Lung (tissue), 12 donors: ENCODE data around the gene BCAS3. TPM values are rescaled to one million over a fixed set of nuclear protein-coding genes. Genes with fewer than 3 reads are reported as not detected.

Source experiments
- ATAC-seq: fragments of 200-7000 bp; cut with Tn5 transposase; one replicate; pipeline ENCODE4 v1.9.1; 2020; ENCODE audit warnings: moderate number of reproducible peaks; ENCODE audit not compliant: insufficient read depth, low FRiP score
- DNase-seq, 3 donors: peaks; one replicate each; pipeline ENCODE4 v3.0.0-alpha.2; 2013 to 2017
- H3K27ac ChIP-seq, 2 donors: one replicate each; pipeline ENCODE4 v1.5.1; 2013; ENCODE audit warnings: mild to moderate bottlenecking in 2 of 2, moderate library complexity in 2 of 2, control low read depth in 1 of 2, inconsistent platforms in 1 of 2, low read depth in 1 of 2, low read length in 1 of 2
- H3K27me3 ChIP-seq, 3 donors: one replicate each; pipeline ENCODE4 v1.5.1; 2013; ENCODE audit warnings: low read length in 2 of 3; ENCODE audit not compliant: control insufficient read depth in 3 of 3, insufficient read depth in 3 of 3
- H3K36me3 ChIP-seq, 4 donors: one replicate each; pipeline ENCODE4 v1.5.1; 2013; ENCODE audit warnings: low read length in 4 of 4, mild to moderate bottlenecking in 1 of 4, moderate library complexity in 1 of 4; ENCODE audit not compliant: control insufficient read depth in 4 of 4, insufficient read depth in 4 of 4
- H3K4me1 ChIP-seq, 5 donors: one replicate each; pipeline ENCODE4 v1.5.1; 2013; ENCODE audit warnings: low read length in 5 of 5, mild to moderate bottlenecking in 2 of 5, moderate library complexity in 1 of 5; ENCODE audit not compliant: control insufficient read depth in 5 of 5, insufficient read depth in 5 of 5
- H3K4me3 ChIP-seq: one replicate; pipeline ENCODE4 v1.5.1; 2013; ENCODE audit warnings: mild to moderate bottlenecking, control low read depth, moderate library complexity
- H3K9ac ChIP-seq, 2 donors: one replicate each; pipeline ENCODE4 v1.5.1; 2013; ENCODE audit warnings: low read length in 2 of 2, control low read depth in 1 of 2; ENCODE audit not compliant: insufficient read depth in 1 of 2
- H3K9me3 ChIP-seq, 4 donors: one replicate each; pipeline ENCODE4 v1.5.1; 2013; ENCODE audit warnings: low read length in 3 of 4, mild to moderate bottlenecking in 1 of 4, moderate library complexity in 1 of 4; ENCODE audit not compliant: control insufficient read depth in 4 of 4, insufficient read depth in 3 of 4
- CTCF ChIP-seq: IDR thresholded peaks from 2 replicates; pipeline ENCODE4 v1.5.1; 2012; ENCODE audit warnings: mild to moderate bottlenecking; ENCODE audit errors: control extremely low read depth, extremely low read depth
- WGBS, 2 donors: extraction: QIAGEN DNeasy Blood & Tissue Kit; methylation state at CpG; one replicate each; pipeline ENCODE4 v1.1.7; 2013; 5-methylcytosine and 5-hydroxymethylcytosine counted together
- polyA plus RNA-seq, 2 donors: library from polyadenylated mRNA; stranded (reverse); fragments of 200-250 nt; gene quantifications; one replicate each; pipeline ENCODE4 v1.2.1, GENCODE V29; 2013
- total RNA-seq, 2 donors: library from RNA; depleted of rRNA in 1 of 2; stranded (reverse); fragments of >200 nt in 1 of 2; gene quantifications; one replicate each; pipeline ENCODE4 v1.2.1, GENCODE V29; 2014 to 2021
- donor health status: control.
- donor health status: control.
- donor health status: Bipolar disorder and iron deficiency.
- donor health status: healthy.
- donor health status: DM: yes; HTN: yes; CAD: no.

Gene BCAS3
- total and polyA plus RNA-seq, 4 donors, result 4.0 to 101 (median 20.3) TPM

- no peak overlapping the region for H3K27ac ChIP-seq
- no peaks in the 10 kb centered on the region for H3K9me3 ChIP-seq
- ATAC-seq (no peak), DNase-seq (no peak)
- no peaks in the 10 kb centered on the region for H3K36me3 ChIP-seq
- H3K4me1 ChIP-seq, result no peaks in the 10 kb centered on the region
- H3K27me3 ChIP-seq, result no peaks in the 10 kb centered on the region
- no peak for TF ChIP-seq CTCF
- no peak overlapping the region for H3K9ac ChIP-seq
- H3K4me3 ChIP-seq, result no peak overlapping the region
- WGBS, 2 donors, result 98 to 100% methylated on average over 2 of the region's 2 CpGs
These were observed 36.0 kb downstream of the BCAS3 start for GRCh38 chr17:60713608-60714007.

- H3K27me3 ChIP-seq, result no peaks in the 10 kb centered on the region
- H3K4me3 ChIP-seq, result no peak overlapping the region
- no peak for DNase-seq
- WGBS, 2 donors, result 80 to 91% methylated on average over 1 of the region's 1 CpG
- ATAC-seq, result no peak
- TF ChIP-seq CTCF, result no peak
- peaks cover 0 to 6% (median 0%) of the 10 kb centered on the region in 5 donors for H3K4me1 ChIP-seq
- no peaks in the 10 kb centered on the region for H3K9me3 ChIP-seq
- H3K9ac ChIP-seq, result no peak overlapping the region
- H3K27ac ChIP-seq, result no peak overlapping the region
- H3K36me3 ChIP-seq, result no peaks in the 10 kb centered on the region
These were observed 39.1 kb downstream of the BCAS3 start for GRCh38 chr17:60716766-60717165.

- no peak for ATAC-seq
- H3K4me1 ChIP-seq, result peaks cover 0 to 6% (median 0%) of the 10 kb centered on the region in 5 donors
- no peak overlapping the region for H3K9ac ChIP-seq
- H3K9me3 ChIP-seq, result no peaks in the 10 kb centered on the region
- no peak overlapping the region for H3K27ac ChIP-seq
- H3K27me3 ChIP-seq, result no peaks in the 10 kb centered on the region
- no peak overlapping the region for H3K4me3 ChIP-seq
- no peak for TF ChIP-seq CTCF
- no peaks in the 10 kb centered on the region for H3K36me3 ChIP-seq
- DNase-seq, result no peak
- 94 to 98% methylated on average over 9 of the region's 9 CpGs for WGBS, 2 donors
These were observed 40.2 kb downstream of the BCAS3 start for GRCh38 chr17:60717814-60718213.
